Fibroblast of lung (primary cell): ENCODE measurements around the gene CHURC1.

ENCODE experiments used
- CTCF ChIP-seq, 2 donors: IDR thresholded peaks in 1 of 2; conservative IDR thresholded peaks in 1 of 2; 1 replicate in 1 of 2; 2 replicates in 1 of 2; pipeline ENCODE4 v1.5.1; 2011 to 2012; ENCODE audit warnings: low read length in 2 of 2, control low read depth in 1 of 2, inconsistent platforms in 1 of 2, low read depth in 1 of 2, mild to moderate bottlenecking in 1 of 2
- EZH2 ChIP-seq: IDR thresholded peaks from 2 replicates; pipeline ENCODE4 v1.5.1; 2012; ENCODE audit warnings: low read length, control low read depth, mild to moderate bottlenecking; ENCODE audit errors: missing control alignments

DNA sequence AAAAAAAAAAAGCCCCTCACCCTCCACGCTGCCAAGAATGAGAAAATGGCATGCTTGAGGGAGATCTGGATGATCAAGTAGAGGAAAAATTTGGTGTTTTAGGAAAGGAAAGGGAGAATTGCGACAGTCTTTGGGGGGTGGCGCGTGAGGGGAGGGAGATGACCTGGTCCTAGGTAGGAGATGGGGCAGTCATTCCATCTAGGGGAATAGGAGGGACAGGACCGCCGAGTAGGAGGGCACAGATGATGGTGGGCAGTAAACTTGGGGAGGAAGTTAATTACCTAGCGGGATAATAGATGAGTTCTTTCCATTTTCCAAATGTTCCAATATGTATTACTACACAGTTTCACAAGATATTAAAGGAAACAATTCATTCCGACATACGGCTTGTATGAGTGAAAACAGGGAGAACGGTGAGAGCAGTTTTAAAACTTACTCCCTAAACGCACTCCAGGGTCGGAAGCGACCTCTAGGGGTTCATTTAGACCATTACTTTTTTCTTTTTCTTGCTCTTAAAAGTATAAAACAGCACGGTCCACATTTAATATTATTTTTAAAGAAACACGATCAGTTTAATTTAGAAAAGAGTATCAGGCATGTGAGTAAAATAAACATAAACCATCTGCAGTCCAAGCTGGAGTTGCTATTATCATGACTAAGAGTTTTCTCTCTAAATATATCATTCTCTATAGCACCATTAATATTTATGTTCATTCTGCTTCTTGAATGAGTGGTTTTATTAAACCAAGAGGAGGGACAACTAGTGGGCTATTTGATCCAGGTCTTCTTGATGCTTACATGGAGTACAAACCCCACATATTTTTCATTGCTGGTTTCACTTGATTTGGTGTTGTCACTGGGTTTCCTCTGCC is 69.4 kb downstream of the CHURC1 start:
- TF ChIP-seq EZH2 = no peak
- TF ChIP-seq CTCF (conservative IDR thresholded peaks at IDR 0.05 in 1 of 2, IDR thresholded peaks at IDR 0.05 in 1 of 2; ENCODE audit: low read depth in 1 of 2, low read length in 2 of 2) = peak; percentile 64 to 69
